Stimulated activated CD4-positive, alpha-beta T cell treated with anti-CD3 and anti-CD28 coated beads, Interleukin-2, amount 100 ng/mL, for 48 hours (primary cell): ENCODE results near the gene TAOK3.
"Not testable (repeated sequence)": the region's sequence is repeated elsewhere in the genome, so short reads cannot be mapped to it uniquely, and the experiment has no call there.

Source experiments
- DNase-seq, 2 donors: peaks; one replicate each; pipeline ENCODE4 v3.0.0-alpha.2; 2020

TAOK3 gene

DNA sequence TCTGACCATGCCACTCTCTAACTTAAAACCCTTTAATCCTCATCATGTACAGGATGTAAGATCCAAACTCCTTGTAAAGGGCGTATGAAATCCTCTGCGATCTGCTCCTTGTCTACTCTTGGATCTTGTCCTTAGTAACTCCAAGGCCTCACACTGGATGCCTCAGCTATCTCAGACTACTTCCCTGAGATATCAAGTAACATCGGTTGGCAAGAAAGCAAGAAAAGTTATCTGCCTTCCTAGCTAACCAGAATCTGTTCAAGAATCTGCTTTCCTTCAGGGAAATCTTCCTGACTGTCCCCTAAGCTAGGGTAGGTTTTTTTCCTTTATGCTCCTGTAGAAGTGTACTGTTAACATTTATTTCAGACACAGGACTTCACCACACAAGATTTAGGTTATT lies 82.6 kb downstream of the TAOK3 start:
- no peak for DNase-seq

DNA sequence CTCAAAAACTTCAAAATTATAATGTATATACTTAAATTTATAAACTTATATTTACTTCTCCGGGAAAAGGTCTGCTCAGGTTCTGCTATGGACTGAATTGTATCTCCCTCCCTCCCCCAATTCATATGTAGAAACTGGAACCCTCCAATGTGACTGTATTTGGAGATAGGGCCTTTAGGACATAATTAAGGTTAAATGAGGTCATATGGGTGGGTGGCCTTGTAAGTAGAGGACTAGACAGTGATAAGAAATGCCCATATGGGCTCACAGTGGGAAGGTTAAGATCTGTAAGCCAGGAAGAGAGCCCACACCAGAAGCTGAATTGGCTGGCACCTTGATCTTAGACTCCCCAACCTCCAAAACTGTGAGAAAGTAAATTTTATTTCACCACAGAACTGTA lies 84.5 kb downstream of the TAOK3 start:
- DNase-seq = no peak

DNA sequence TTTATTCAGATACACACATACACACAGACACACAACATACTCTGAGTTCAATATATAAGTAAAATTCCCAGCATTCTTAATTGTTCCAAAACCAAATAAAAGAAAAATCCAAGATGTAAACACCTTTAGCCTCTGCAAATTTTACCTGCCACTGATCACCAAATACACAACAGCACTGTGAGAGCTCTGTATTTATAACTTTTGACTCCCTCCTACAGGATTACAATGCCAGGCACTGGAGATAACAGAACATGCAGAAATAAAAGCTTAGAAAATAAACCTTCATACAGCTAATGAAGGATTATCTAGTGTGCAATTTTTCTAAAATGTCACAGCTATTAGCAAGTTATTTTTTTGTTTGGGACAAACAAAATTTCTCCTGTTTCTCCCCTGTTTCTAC lies 85.0 kb downstream of the TAOK3 start:
- DNase-seq = no peak

DNA sequence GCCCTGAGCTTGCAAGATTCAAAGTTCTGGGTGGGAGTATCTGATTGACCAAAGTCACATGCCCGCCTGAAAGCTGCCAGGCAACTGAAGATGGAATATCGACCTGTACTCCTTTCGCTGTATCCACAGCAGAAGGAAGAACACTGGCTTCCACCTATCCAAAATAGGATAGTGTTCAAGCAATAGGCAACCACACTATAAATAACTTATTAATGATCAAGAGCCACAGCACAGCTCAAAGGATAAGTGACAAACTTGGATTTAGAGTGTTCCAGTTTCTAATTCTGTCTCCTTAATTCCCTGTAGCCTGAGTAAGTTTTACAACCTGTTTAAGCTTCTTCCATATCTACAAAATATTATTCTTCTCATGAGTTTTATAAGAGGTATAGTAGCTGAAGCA lies 89.9 kb downstream of the TAOK3 start:
- no peak for DNase-seq

DNA sequence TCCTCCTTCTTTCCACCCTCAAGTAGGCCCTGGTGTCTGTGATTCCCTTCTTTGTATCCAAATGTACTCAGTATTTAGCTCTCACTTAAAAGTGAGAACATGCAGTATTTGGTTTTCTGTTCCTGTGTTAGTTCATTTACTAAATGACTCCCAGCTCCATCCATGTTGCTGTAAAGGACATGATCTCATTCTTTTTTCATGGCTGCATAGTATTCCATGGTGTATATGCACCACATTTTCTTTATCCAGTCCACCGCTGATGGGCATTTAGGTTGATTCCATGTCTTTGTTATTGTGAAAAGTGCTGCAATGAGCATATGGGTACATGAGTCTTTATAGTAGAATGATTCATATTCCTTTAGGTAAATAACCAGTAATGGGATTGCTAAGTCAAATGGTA lies 94.4 kb downstream of the TAOK3 start:
- DNase-seq = not testable (repeated sequence)

DNA sequence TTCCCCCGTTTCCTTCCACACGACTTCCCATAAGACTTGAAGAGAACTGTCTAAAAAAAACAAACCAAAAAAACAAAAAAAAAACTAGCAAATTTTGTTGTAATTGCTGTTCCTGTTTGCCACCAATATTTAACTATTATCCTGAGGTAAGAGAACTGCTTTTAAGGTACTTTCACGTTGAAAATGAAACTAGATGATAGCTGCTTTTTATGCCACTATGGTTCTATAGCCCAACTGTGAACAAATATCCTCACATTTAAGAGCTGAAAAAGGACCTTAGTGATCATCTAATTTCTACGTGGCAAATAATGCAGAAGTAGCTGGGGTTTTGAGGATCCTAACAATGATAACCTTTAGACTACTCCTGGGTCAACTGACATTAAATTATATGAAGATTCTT lies 98.6 kb downstream of the TAOK3 start:
- no peak for DNase-seq

DNA sequence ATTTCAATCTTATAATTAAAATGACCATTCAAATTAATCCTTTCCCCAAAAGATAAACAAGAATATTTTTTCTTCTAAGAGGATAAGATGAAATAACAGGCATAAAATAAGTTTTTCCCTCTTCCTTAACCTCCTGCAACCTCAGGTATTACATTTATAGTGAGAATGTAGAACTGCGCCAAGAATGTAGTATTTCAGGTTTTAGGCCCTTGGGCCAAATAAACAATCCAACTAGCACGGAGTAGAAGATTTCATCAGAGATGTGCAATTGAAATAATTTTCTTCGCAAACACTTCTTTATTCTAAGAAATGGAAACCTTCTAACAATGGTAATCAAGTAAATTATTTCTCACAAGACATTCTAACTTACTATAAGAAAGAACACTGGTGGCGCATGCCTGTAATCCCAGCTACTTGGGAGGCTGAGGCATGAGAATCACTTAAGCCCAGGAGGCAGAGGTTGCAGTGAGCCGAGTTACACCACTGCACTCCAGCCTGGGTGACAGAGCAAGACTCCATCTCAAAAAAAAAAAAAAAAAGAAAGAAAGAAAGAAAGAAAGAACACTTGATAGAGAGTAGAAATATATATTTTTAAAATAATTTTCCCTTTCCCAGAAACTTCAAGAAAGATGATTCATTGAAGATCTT lies 100.8 kb downstream of the TAOK3 start:
- no peak for DNase-seq

DNA sequence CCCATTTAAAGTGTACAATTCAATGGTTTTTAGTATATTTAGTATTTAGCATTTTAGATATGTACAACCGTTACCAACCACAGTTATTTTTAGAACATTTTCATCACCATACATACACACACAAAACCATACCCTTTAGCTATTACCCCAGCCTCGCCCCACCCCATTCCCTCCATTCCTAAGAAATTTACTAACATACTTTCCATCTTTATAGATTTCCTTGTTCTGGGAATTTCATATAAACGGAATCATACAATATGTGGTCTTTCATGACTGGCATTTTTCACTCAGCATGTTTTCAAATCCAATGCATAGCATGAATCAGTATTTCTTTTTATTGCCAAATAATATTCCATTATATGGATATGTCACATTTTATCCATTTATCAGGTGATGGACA lies 101.5 kb downstream of the TAOK3 start:
- DNase-seq = no peak

DNA sequence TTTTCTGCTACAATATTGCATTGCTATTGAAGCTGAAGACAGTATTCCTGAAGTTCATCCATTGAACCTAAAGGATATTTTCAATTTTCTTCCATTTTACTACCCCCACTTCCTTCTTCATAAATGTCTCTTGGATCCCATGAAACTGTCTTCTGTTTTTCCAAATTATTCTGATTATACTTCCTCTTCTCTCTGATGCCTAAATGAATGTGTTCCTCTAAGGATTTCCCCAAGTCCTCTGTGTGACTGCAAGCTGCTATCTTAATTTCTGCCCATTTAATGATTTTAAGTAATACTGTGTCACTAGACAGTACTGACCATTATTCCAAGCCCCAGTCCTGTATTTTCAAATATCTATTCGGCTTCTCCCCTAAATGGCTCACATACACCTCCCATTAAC lies 102.9 kb downstream of the TAOK3 start:
- DNase-seq = no peak

DNA sequence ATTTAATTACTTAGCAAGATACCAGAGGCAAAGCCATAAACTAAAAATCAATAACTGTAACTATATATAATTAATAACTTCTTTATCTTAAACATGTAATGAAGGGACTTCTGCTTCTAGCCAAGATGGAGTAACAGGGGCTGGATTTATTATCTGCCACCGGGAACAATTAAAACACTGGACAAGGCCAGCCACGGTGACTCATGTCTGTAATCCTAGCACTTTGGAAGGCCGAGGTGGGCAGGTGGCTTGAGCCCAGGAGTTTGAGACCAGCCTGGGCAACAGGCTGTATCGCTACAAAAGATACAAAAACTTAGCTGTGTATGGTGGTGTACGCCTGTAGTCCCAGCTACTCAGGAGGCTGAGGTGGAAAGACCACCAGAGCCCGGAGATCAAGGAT lies 113.6 kb downstream of the TAOK3 start:
- DNase-seq = no peak

DNA sequence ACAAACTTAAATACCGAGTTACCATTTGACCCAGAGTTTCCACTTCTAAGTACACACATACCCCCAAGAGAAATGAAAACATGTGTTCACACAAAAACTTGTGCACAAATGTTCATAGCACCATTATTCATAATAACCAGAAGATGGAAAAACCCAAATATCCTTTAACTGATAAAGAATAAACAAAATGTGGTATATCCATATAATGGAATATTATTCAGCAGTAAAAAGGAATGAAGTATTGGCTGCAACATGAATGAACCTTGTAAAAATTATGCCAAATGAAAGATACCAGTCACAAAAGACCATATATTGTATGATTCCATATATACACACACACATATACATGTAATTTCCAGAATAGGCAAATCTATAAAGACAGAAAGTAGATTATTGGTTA lies 116.4 kb downstream of the TAOK3 start:
- no peak for DNase-seq

DNA sequence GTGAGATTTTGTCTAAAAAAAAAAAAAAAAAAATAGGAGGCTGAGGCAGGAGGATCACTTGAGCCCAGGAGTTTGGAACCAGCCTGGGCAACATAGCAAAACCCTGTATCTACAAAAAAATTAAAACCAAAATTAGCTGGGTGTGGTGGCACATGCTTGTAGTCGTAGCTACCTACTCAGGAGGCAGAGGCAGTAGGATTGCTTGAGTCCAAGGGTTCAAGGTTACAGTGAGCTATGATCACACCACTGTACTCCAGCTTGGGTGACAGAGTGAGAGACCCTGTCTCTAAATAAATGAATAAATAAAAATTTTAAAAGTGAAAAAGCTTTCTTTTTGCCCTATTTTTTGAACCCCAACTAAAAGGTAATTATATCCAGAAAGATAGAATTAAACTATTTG lies 123.2 kb downstream of the TAOK3 start:
- DNase-seq = no peak

DNA sequence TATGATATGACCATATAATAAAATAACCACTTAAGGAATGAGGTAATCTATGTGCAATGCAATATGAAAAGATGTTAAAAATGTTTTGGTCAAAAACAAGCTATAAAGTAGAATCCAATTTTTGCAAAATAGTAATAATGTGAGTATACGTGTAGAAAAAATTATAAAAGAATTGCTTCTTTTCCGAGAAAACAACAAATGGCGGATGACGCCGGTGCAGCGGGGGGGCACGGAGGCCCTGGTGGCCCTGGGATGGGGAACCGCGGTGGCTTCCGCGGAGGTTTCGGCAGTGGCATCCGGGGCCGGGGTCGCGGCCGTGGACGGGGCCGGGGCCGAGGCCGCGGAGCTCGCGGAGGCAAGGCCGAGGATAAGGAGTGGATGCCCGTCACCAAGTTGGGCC lies 126.8 kb downstream of the TAOK3 start:
- not testable (repeated sequence) for DNase-seq

DNA sequence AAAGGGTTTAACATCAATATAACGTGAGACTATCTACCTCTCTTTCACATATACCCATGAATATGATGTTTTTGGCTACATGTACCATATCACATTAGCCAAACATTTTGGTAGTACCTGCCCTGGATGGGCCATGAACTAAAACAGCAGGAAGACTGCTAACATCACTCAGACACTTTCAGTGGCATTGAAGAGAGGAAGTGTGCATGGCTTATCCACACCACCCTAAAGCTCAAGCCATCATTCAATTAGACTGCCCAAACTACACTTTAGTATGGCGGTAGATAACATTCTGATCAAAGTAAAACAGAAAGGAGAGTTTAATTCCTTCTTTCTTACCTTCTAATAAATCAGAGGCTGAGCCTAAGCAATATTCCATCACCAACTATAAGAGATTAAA lies 133.8 kb downstream of the TAOK3 start:
- DNase-seq = no peak

DNA sequence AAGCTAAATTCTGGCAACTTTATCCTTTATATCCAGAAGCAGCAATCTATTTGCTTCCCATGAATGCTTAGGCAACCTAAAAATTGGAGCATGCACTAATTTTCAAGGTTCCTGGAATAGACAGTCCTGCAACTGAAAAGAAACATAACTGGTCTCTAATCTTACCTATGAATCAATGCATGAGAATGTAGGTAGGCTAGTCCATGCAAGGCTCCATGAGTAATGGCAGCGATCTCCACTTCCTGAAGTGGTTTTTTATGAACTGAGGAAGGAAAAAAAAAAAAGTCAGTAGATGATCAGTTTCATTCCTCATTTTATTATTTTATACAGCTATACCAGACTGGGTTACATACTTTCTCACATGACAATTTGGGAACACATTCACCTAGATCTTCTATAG lies 134.8 kb downstream of the TAOK3 start:
- DNase-seq = no peak

DNA sequence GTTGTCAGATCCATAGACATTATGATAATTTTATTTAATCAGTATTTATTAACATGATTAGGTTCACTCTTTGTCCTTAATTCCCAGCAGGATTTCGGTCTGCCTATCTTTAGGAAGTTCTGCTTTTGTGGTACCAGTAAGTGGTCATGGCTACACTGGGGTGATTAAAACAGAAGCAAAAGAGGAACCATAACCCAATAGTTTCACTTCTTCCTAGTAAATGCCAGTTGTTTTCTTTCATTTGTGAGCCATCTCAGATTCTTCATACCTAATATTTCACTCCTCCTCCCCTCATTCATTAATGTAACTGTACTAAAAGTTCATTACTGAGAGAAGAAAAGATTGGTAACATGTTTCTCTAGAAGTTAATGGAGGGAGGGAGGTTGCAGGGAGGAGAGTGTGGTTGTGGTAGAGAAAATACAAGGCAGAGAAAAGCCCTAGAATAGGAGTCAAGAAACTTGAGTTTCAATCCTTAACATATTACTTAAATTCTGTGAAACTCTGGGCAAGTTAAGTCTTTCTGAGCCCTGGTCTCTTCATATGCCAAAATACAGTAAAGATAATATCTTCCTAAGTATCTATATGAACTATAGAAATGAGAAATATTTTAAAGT lies 135.5 kb downstream of the TAOK3 start:
- no peak for DNase-seq

DNA sequence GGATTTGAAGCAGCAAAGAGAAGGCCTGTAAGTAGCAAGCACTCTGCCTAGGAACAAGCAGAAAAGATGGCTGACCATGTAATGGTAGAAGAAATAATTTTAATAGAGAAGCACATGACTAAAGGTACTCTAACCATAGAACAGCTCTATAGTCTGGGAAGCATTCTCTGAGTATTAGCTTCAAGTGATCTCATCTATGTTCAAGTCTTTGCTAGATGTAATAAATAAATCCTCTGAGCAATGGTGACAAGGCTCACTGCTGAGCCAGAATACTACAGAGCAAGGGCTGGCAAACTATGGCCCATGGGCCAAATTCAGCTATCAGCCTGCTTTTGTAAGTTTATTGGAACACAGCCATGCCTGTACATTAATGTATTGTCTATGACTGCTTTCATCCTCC lies 152.0 kb downstream of the TAOK3 start:
- no peak for DNase-seq

DNA sequence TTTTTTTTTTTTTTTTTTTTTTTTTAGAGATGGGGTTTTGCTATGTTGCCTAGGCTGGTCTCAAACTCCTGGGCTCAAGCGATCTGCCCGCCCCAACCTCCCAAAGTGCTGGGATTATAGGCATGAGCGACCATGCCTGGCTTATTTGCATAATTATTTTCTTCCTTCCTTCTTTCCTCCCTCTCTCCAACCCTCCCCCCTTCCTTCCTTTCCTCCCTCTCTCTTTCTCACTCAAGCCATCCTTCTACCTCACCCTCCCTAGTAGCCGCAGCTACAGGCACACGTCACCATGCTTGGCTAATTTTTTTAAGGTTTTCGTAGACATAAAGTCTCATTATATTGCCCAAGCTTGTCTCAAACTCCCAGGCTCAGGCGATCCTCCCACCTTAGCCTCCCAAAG lies 152.9 kb downstream of the TAOK3 start:
- no peak for DNase-seq

DNA sequence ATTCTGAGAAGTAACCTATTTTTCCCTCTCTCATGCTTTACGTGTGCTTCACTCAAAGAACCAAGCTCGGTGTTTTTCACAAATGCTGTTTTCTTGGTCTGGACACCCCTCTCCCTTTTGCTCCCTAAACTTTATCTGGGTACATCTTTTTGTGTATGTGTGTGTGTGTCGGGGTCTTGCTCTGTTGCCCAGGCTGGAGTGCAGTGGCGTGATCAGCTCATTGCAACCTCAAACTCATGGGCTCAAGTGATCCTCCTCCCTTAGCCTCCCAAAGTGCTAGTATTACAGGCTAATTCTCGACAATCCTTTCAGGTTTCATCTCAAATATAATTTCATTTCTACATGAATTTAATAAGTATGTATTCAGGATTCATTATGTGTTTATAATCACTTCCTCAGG lies 153.6 kb downstream of the TAOK3 start:
- DNase-seq = no peak

DNA sequence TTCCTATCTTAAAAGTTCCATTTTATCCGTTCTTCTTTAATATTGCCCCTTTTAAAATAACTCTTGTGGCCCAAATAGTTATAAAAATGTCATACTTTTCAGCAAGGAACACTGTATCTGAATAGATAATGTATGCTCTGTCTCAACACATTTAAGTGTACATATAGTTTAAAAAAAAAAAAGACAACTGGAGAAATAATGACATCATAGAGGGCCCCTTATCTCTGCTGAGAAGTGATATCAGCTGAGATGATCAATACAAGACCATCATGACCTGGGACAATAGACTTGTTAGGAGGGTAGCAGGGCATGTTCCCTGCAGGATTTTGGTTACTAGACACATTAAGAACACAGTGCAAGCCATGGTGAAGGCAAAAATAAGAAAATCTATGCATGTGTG lies 159.3 kb downstream of the TAOK3 start:
- DNase-seq = no peak

DNA sequence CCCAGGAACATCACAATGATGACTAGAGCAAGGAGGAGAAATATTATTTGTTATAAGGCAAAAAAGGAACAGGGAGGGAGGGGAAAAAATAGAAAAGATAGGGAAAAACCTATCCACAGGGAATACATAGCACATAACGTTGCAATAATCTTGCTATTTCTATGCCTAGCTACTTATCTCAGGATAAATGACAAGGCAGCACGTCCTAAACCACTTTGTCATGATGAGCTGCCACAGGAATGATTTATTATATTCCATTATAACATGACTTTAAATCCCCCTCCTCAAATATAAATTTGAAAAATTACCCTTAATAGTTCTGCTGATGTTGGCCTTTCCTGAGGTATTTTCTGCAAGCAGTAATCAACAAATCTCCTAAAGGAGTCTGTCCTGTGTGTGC lies 160.1 kb downstream of the TAOK3 start:
- no peak for DNase-seq

DNA sequence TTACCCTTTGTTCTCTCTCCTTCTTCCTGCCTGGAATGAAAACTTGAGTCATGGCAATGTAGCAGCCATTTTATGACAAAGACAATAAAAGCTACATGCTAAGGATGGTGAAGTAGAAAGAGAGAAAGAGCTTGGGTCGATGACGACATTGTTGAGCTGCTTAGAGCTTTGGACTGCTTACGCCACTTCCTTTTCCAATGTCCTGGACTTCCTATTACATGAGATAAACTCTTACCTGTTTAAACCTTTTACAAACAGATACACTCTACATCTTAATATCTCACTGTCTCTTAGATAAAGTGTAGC lies 166.6 kb downstream of the TAOK3 start:
- no peak for DNase-seq

DNA sequence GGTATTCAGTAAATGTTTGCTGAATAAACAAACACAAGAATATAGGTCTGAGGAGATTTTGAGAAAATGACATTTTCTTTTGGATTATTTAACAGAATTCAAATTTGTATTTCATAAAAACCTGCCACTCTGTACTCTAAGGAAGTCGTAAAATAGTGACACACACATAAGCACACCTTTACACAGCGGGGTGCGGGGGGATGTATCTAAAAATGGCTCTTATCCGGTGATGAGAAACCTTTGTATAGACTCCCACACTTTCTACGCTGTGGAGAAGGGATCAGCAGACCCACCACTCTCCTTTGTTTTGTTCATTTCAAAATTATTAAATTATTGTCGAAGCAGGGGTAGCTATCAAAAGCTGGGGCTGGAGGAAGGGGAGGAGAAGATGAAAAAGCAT lies 178.7 kb downstream of the TAOK3 start:
- no peak for DNase-seq

DNA sequence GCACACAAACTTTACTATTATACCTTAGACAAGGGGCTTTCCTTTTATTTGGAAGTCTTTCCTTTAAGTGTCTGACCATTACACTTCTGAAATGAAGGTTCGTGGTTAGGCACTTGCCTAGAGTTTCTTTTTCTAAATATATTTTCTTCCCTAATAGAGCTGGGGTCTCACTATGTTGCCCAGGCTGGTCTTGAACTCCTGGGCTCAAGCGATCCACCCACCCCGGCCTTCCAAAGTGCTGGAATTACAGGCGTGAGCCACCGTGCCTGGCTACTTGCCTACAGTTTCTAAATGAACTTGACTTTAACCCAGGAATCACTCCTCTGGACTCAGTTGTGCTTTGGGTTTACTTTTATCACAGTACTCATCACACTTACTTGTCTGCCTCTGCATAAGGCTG lies 179.2 kb downstream of the TAOK3 start:
- DNase-seq = no peak

DNA sequence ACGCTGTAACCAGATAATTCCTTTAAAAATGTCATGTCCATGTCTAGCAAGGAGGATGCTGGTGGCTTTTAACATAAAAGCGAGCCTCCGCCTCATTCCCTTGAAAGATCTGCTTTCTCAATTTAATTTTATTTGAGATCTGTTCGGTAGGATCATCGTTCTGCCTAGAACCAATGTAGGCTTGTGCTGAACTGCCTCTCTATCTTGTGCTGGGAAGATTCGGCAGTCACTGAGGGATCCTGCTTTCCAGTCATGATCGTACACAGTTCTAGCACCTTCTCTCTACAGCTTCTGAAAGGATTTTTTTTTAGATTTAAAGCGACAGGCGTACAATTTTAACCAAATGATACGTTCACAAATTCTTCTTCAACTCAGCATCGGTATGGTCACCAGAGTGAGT lies 182.4 kb downstream of the TAOK3 start:
- no peak for DNase-seq

DNA sequence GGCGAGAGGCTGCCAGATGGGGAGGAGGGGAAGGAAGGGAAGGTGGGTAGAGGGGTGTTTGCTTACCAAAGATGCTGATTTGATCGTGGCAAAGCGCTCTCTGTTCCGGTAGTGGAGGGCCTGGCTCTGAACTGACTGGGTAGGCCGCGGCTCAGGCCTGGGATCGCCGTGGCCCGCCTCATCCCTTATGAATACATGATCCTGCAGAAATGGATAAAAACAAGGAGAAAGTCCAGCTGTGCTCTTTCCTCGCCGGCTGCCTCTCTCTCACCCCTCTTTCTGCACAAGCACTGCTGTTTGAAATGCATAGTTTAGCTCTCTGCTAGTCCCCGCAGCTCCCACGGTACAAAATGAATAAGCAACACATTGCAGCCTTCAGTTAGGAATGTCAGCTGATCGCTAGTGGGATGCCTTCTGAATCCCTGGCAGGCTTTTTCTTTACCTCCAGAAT lies 182.9 kb downstream of the TAOK3 start:
- DNase-seq = no peak
